HL-60 (cell line): ENCODE results near the gene ZCCHC9.

Experiments used
- POLR2AphosphoS5 ChIP-seq: IDR thresholded peaks from 2 replicates; pipeline ENCODE4 v1.6.1; 2012; ENCODE audit warnings: low read depth
- TF ChIP-seq, protein P1 (sequence below): IDR thresholded peaks from one replicate; pipeline ENCODE4 v1.5.1; 2011; ENCODE audit warnings: low read length, control low read depth, inconsistent platforms; ENCODE audit not compliant: insufficient read depth

DNA sequence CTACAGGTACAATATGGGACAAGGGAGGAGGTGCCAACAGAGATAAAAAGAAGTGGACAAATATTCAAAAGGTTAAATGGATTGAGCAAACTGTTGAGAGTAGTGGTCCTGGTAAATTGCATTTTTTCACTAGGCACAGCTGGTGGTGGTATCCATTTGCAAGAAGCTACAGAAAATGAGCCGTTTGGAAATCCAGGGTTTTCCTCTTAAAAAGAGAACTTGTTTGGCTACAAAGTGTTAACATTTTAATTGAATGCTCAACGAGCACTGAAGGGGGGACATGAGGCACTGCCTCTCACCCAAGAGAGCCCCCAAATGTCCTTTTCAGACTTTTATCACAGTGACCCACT, 491 bp upstream of the ZCCHC9 start:
- TF ChIP-seq, protein P1, sequence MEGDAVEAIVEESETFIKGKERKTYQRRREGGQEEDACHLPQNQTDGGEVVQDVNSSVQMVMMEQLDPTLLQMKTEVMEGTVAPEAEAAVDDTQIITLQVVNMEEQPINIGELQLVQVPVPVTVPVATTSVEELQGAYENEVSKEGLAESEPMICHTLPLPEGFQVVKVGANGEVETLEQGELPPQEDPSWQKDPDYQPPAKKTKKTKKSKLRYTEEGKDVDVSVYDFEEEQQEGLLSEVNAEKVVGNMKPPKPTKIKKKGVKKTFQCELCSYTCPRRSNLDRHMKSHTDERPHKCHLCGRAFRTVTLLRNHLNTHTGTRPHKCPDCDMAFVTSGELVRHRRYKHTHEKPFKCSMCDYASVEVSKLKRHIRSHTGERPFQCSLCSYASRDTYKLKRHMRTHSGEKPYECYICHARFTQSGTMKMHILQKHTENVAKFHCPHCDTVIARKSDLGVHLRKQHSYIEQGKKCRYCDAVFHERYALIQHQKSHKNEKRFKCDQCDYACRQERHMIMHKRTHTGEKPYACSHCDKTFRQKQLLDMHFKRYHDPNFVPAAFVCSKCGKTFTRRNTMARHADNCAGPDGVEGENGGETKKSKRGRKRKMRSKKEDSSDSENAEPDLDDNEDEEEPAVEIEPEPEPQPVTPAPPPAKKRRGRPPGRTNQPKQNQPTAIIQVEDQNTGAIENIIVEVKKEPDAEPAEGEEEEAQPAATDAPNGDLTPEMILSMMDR = no peak
- TF ChIP-seq POLR2AphosphoS5 = no peak
